Common myeloid progenitor, CD34-positive (primary cell): Measurements from ENCODE around the gene GRIK4.

ENCODE experiments used
- CTCF ChIA-PET: fragments of 350-600 bp; sonication (Branson Sonifier 250); formaldehyde crosslinking; loops from one replicate; lab custom pipeline; 2021; ENCODE audit warnings: antibody characterized with exemption; lab: Charles Lee
- POLR2A ChIA-PET: fragments of 350-600 bp; sonication (Branson Sonifier 250); formaldehyde crosslinking; loops from one replicate; lab custom pipeline; 2021; ENCODE audit warnings: antibody characterized with exemption; lab: Charles Lee
- DNase-seq, 3 donors: peaks; one replicate each; pipeline versions ENCODE4 v3.0.0 to v3.0.0-alpha.2; 2013
- H3K27ac ChIP-seq, 2 experiments: 1 replicate in 1 of 2; 2 replicates in 1 of 2; pipeline ENCODE4 v1.7.0; 2013; ENCODE audit warnings: inconsistent platforms in 2 of 2, low read length in 2 of 2, mild to moderate bottlenecking in 2 of 2, low read depth in 1 of 2, moderate library complexity in 1 of 2; ENCODE audit not compliant: severe bottlenecking in 2 of 2, insufficient read depth in 1 of 2, poor library complexity in 1 of 2
- H3K27me3 ChIP-seq, 5 experiments: replicated peaks in 2 of 5; 1 replicate in 3 of 5; 2 replicates in 2 of 5; pipeline versions ENCODE4 v1.6.1 to v1.7.0; 2013; ENCODE audit warnings: low read length in 4 of 5, mild to moderate bottlenecking in 2 of 5, moderate library complexity in 2 of 5, inconsistent platforms in 1 of 5; ENCODE audit not compliant: insufficient read depth in 5 of 5, control insufficient read depth in 4 of 5
- H3K36me3 ChIP-seq, 4 experiments: 1 replicate in 2 of 4; 2 replicates in 2 of 4; pipeline versions ENCODE4 v1.6.1 to v1.7.0; 2013; ENCODE audit warnings: low read length in 3 of 4, control low read depth in 1 of 4, mild to moderate bottlenecking in 1 of 4; ENCODE audit not compliant: control insufficient read depth in 4 of 4, insufficient read depth in 4 of 4
- H3K4me1 ChIP-seq, 4 experiments: 1 replicate in 3 of 4; 2 replicates in 1 of 4; pipeline versions ENCODE4 v1.6.1 to v1.7.1; 2013; ENCODE audit warnings: low read length in 3 of 4, mild to moderate bottlenecking in 3 of 4, control low read depth in 1 of 4, inconsistent platforms in 1 of 4, moderate library complexity in 1 of 4; ENCODE audit not compliant: control insufficient read depth in 4 of 4, insufficient read depth in 4 of 4; ENCODE audit errors: control extremely low read depth in 1 of 4
- H3K4me3 ChIP-seq, 7 experiments: 1 replicate in 4 of 7; 2 replicates in 3 of 7; pipeline versions ENCODE4 v1.5.1 to v1.7.0; 2013; ENCODE audit warnings: mild to moderate bottlenecking in 7 of 7, low read length in 6 of 7, moderate library complexity in 6 of 7, inconsistent platforms in 2 of 7, low read depth in 2 of 7, control low read depth in 1 of 7; ENCODE audit not compliant: insufficient read depth in 4 of 7, control insufficient read depth in 1 of 7; ENCODE audit errors: extremely low read depth in 1 of 7
- H3K9me3 ChIP-seq, 5 experiments: 1 replicate in 4 of 5; 2 replicates in 1 of 5; pipeline versions ENCODE4 v1.6.1 to v1.7.1; 2013; ENCODE audit warnings: low read length in 4 of 5, mild to moderate bottlenecking in 2 of 5, inconsistent platforms in 1 of 5, low read depth in 1 of 5, moderate library complexity in 1 of 5; ENCODE audit not compliant: control insufficient read depth in 4 of 5, insufficient read depth in 2 of 5; ENCODE audit errors: control extremely low read depth in 1 of 5
- WGBS: methylation state at CpG from one replicate; pipeline ENCODE4 v1.1.5; 2013; ENCODE audit not compliant: insufficient coverage; 5-methylcytosine and 5-hydroxymethylcytosine counted together

The GRIK4 gene

GRCh38 chr11:120923866-120924508, 412.4 kb downstream of the GRIK4 start:
- ChIA-PET CTCF (interaction anchor here (1.8 to 2.3 kb wide), 2 partner anchors 11 to 413 kb away, joined by 3 to 9 read pairs; no protein-coding TSS in a partner anchor), POLR2A (no interaction called here)

GRCh38 chr11:120925944-120926343, 414.4 kb downstream of the GRIK4 start:
- no peak overlapping the region for H3K27ac ChIP-seq
- WGBS = 100% methylated on average over 1 of the region's 2 CpGs
- CTCF ChIA-PET = interaction anchor here (1.4 to 1.9 kb wide), 2 partner anchors 10 to 11 kb away, joined by 3 to 4 read pairs; no protein-coding TSS in a partner anchor

More at GRCh38 chr11:120923866-120924508, 412.4 kb downstream of the GRIK4 start:
- Histone ChIP-seq H3K27me3 (peaks cover 0 to 2% (median 0%) of the 10 kb centered on the region in 5 experiments), H3K9me3 (no peaks in the 10 kb centered on the region), H3K4me1 (no peaks in the 10 kb centered on the region), H3K36me3 (no peaks in the 10 kb centered on the region), H3K4me3 (no peak overlapping the region), H3K27ac (no peak overlapping the region)
- 93% methylated on average over 3 of the region's 9 CpGs for WGBS
- DNase-seq = no peak

GRCh38 chr11:120928627-120929026, 417.1 kb downstream of the GRIK4 start:
- DNase-seq = no peak
- Histone ChIP-seq H3K36me3 (no peaks in the 10 kb centered on the region), H3K27me3 (no peaks in the 10 kb centered on the region), H3K4me1 (no peaks in the 10 kb centered on the region), H3K4me3 (no peak overlapping the region), H3K9me3 (no peaks in the 10 kb centered on the region), H3K27ac (no peak overlapping the region)
- ChIA-PET POLR2A (no interaction called here), CTCF (interaction anchor here (0.9 to 3.4 kb wide), 6 partner anchors 9 to 418 kb away, joined by 3 to 10 read pairs (median 4); no protein-coding TSS in a partner anchor)
- 94% methylated on average over 6 of the region's 14 CpGs for WGBS

More at GRCh38 chr11:120925944-120926343, 414.4 kb downstream of the GRIK4 start:
- POLR2A ChIA-PET = no interaction called here
- no peaks in the 10 kb centered on the region for H3K36me3 ChIP-seq
- H3K4me3 ChIP-seq = no peak overlapping the region
- H3K4me1 ChIP-seq = no peaks in the 10 kb centered on the region
- DNase-seq = no peak
- H3K9me3 ChIP-seq = no peaks in the 10 kb centered on the region
- no peaks in the 10 kb centered on the region for H3K27me3 ChIP-seq

GRCh38 chr11:120929090-120929489, 417.5 kb downstream of the GRIK4 start:
- WGBS = 97% methylated on average over 8 of the region's 11 CpGs
- H3K27ac ChIP-seq = no peak overlapping the region
- no peaks in the 10 kb centered on the region for H3K27me3 ChIP-seq
- H3K36me3 ChIP-seq = no peaks in the 10 kb centered on the region
- CTCF ChIA-PET = interaction anchor here (1.1 to 3.4 kb wide), 4 partner anchors 12 to 266 kb away, joined by 5 to 10 read pairs (median 6); no protein-coding TSS in a partner anchor
- POLR2A ChIA-PET = no interaction called here
- no peak overlapping the region for H3K4me3 ChIP-seq
- DNase-seq = no peak
- no peaks in the 10 kb centered on the region for H3K4me1 ChIP-seq
- no peaks in the 10 kb centered on the region for H3K9me3 ChIP-seq

GRCh38 chr11:120929664-120930154, 418.2 kb downstream of the GRIK4 start:
- CTCF ChIA-PET = interaction anchor here (1.1 to 3.4 kb wide), 9 partner anchors 11 to 265 kb away, joined by 3 to 12 read pairs (median 5); no protein-coding TSS in a partner anchor
- 30% methylated on average over 9 of the region's 13 CpGs for WGBS

GRCh38 chr11:120931057-120931779, 419.7 kb downstream of the GRIK4 start:
- Histone ChIP-seq H3K36me3 (no peaks in the 10 kb centered on the region), H3K9me3 (no peaks in the 10 kb centered on the region), H3K4me3 (no peak overlapping the region), H3K27me3 (peaks cover 0 to 5% (median 3%) of the 10 kb centered on the region in 5 experiments), H3K4me1 (no peaks in the 10 kb centered on the region), H3K27ac (no peak overlapping the region)
- ChIA-PET CTCF (interaction anchor here (1.0 to 3.4 kb wide), 11 partner anchors 13 to 420 kb away, joined by 3 to 12 read pairs (median 5); partner anchors contain the start of gene GRIK4), POLR2A (no interaction called here)
- DNase-seq = no peak
- WGBS = 96% methylated on average over 3 of the region's 4 CpGs

More at GRCh38 chr11:120929664-120930154, 418.2 kb downstream of the GRIK4 start:
- Histone ChIP-seq H3K4me3 (no peak overlapping the region), H3K27me3 (peaks cover 0 to 2% (median 0%) of the 10 kb centered on the region in 5 experiments), H3K27ac (no peak overlapping the region), H3K36me3 (no peaks in the 10 kb centered on the region), H3K4me1 (no peaks in the 10 kb centered on the region), H3K9me3 (no peaks in the 10 kb centered on the region)
- POLR2A ChIA-PET = no interaction called here
- DNase-seq = peak; percentile 72 to 83 (median 81)
